HL-60 (cell line): ENCODE results near the gene BLOC1S2.

ENCODE experiments used
- DNase-seq, 2 experiments: peaks; one replicate each; pipeline ENCODE4 v3.0.0-alpha.2; 2010 to 2020; ENCODE audit warnings: low read depth in 1 of 2, low spot score in 1 of 2
- H3K27ac ChIP-seq: fragments of 250-450 bp; sonication (Bioruptor Pico); replicated peaks from 2 replicates; pipeline ENCODE4 v1.5.1; 2020; ENCODE audit warnings: mild to moderate bottlenecking, moderate library complexity
- H3K27me3 ChIP-seq: fragments of 250-450 bp; sonication (Bioruptor Pico); 2 replicates; pipeline ENCODE4 v1.5.1; 2021; ENCODE audit warnings: mild to moderate bottlenecking, moderate library complexity; ENCODE audit not compliant: insufficient read depth, poor library complexity, severe bottlenecking
- H3K4me3 ChIP-seq: replicated peaks from 2 replicates; pipeline ENCODE4 v1.5.1; 2011; ENCODE audit warnings: mild to moderate bottlenecking, control low read depth, low read length; ENCODE audit not compliant: insufficient read depth
- GABPA ChIP-seq: IDR thresholded peaks from 2 replicates; pipeline ENCODE4 v1.6.1; 2012; ENCODE audit warnings: low read depth
- POLR2AphosphoS5 ChIP-seq: IDR thresholded peaks from 2 replicates; pipeline ENCODE4 v1.6.1; 2012; ENCODE audit warnings: low read depth
- SPI1 ChIP-seq: IDR thresholded peaks from 2 replicates; pipeline ENCODE4 v1.6.1; 2012; ENCODE audit warnings: low read depth, mild to moderate bottlenecking, borderline replicate concordance
- TF ChIP-seq, protein P1 (sequence below): IDR thresholded peaks from 2 replicates; pipeline ENCODE4 v1.6.1; 2012; ENCODE audit warnings: low read depth; ENCODE audit not compliant: insufficient replicate concordance
- TF ChIP-seq, protein P2 (sequence below): IDR thresholded peaks from one replicate; pipeline ENCODE4 v1.5.1; 2011; ENCODE audit warnings: low read length, control low read depth, inconsistent platforms; ENCODE audit not compliant: insufficient read depth

Gene BLOC1S2

DNA sequence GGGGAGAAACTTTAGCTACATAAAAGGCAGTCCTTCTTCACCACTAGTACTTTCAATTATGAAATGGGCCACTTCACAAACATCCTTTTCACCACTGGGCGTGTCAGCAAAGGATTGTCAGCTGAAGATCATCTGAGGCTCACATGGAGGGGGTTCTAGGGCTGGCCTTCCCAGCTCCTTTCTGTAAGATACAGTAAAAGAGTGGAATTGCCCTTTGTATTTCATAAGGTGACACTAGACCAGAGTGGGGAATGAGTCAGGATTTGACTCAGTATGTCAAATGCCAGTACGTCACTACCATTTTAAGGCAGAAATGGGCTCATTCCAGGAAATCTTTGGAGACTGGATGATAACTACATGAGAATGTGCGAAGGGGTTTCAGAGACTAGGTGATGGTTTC is 21.2 kb upstream of the BLOC1S2 start:
- H3K27ac ChIP-seq = no peak overlapping the region
- H3K4me3 ChIP-seq = no peak overlapping the region
- no peak for DNase-seq
- H3K27me3 ChIP-seq = peaks cover 3% of the 10 kb centered on the region
- TF ChIP-seq, protein P1, sequence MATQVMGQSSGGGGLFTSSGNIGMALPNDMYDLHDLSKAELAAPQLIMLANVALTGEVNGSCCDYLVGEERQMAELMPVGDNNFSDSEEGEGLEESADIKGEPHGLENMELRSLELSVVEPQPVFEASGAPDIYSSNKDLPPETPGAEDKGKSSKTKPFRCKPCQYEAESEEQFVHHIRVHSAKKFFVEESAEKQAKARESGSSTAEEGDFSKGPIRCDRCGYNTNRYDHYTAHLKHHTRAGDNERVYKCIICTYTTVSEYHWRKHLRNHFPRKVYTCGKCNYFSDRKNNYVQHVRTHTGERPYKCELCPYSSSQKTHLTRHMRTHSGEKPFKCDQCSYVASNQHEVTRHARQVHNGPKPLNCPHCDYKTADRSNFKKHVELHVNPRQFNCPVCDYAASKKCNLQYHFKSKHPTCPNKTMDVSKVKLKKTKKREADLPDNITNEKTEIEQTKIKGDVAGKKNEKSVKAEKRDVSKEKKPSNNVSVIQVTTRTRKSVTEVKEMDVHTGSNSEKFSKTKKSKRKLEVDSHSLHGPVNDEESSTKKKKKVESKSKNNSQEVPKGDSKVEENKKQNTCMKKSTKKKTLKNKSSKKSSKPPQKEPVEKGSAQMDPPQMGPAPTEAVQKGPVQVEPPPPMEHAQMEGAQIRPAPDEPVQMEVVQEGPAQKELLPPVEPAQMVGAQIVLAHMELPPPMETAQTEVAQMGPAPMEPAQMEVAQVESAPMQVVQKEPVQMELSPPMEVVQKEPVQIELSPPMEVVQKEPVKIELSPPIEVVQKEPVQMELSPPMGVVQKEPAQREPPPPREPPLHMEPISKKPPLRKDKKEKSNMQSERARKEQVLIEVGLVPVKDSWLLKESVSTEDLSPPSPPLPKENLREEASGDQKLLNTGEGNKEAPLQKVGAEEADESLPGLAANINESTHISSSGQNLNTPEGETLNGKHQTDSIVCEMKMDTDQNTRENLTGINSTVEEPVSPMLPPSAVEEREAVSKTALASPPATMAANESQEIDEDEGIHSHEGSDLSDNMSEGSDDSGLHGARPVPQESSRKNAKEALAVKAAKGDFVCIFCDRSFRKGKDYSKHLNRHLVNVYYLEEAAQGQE = no peak
- TF ChIP-seq POLR2AphosphoS5 = no peak
- TF ChIP-seq, protein P2, sequence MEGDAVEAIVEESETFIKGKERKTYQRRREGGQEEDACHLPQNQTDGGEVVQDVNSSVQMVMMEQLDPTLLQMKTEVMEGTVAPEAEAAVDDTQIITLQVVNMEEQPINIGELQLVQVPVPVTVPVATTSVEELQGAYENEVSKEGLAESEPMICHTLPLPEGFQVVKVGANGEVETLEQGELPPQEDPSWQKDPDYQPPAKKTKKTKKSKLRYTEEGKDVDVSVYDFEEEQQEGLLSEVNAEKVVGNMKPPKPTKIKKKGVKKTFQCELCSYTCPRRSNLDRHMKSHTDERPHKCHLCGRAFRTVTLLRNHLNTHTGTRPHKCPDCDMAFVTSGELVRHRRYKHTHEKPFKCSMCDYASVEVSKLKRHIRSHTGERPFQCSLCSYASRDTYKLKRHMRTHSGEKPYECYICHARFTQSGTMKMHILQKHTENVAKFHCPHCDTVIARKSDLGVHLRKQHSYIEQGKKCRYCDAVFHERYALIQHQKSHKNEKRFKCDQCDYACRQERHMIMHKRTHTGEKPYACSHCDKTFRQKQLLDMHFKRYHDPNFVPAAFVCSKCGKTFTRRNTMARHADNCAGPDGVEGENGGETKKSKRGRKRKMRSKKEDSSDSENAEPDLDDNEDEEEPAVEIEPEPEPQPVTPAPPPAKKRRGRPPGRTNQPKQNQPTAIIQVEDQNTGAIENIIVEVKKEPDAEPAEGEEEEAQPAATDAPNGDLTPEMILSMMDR = no peak
- TF ChIP-seq GABPA = no peak
- TF ChIP-seq SPI1 = no peak

DNA sequence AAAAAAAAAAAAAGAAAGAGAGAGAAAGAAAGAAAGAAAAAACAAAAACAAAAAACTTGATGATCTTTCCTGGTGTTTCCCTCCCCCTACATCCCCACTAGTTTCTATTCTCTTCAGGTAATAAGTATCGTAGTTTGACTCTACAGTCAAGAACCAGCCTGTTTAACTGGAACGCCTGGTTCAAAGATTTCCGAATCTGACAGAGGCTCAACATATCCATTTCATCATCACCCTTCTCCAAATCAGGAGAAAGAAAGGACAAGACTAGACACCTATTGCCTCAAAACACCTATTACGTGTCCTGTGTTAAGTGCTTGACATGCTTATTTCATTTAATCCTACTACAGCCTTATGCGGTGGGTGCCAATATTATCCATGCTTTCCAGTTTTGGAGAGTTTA is 20.4 kb upstream of the BLOC1S2 start:
- Histone ChIP-seq H3K27me3 (peaks cover 3% of the 10 kb centered on the region), H3K27ac (no peak overlapping the region), H3K4me3 (no peak overlapping the region)
- DNase-seq = no peak
- TF ChIP-seq POLR2AphosphoS5 (no peak), GABPA (no peak), SPI1 (no peak)
- TF ChIP-seq, protein P2 = no peak
- TF ChIP-seq, protein P1 = no peak

DNA sequence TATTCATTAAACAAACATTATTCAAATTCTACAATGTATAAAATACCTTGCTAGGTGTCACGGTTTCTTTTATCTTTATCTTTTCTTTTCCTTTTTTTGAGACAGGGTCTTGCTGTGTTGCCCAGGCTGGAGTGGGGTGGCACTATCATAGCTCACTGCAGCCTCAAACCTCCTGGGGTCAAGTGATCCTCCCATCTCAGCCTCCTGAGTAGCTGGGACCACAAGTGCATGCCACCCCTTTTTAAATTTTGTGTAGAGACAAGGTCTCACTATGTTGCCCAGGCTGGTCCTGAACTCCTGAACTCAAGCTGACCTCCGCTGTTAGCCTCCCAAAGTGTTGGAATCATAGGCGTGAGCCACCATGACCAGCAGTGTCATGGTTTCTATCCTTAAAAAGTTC is 17.9 kb upstream of the BLOC1S2 start:
- DNase-seq = no peak
- TF ChIP-seq, protein P2 = no peak
- no peak for TF ChIP-seq SPI1
- no peak for TF ChIP-seq POLR2AphosphoS5
- TF ChIP-seq, protein P1 = no peak
- no peak for TF ChIP-seq GABPA
- peaks cover 3% of the 10 kb centered on the region for H3K27me3 ChIP-seq
- no peak overlapping the region for H3K27ac ChIP-seq
- H3K4me3 ChIP-seq = no peak overlapping the region
